Body of pancreas (tissue), 4 donors: ENCODE results near the gene VPS50.

Experiments
- POLR2A ChIP-seq, 3 donors: fragments of 450-650 bp; IDR thresholded peaks; one replicate each; pipeline ENCODE4 v1.6.1; 2016; ENCODE audit warnings: antibody characterized with exemption in 3 of 3, mild to moderate bottlenecking in 2 of 3
- TF ChIP-seq, protein P1 (sequence below), 7 experiments: fragments of 450-650 bp in 4 of 7; fragments of 200-600 bp in 3 of 7; sonication (generic) in 3 of 7; IDR thresholded peaks; one replicate each; pipeline ENCODE4 v1.5.1; 2016 to 2019; ENCODE audit warnings: antibody characterized with exemption in 7 of 7

GRCh38 chr7:93185303-93186027, 46.7 kb upstream of the VPS50 start:
- TF ChIP-seq, protein P1, sequence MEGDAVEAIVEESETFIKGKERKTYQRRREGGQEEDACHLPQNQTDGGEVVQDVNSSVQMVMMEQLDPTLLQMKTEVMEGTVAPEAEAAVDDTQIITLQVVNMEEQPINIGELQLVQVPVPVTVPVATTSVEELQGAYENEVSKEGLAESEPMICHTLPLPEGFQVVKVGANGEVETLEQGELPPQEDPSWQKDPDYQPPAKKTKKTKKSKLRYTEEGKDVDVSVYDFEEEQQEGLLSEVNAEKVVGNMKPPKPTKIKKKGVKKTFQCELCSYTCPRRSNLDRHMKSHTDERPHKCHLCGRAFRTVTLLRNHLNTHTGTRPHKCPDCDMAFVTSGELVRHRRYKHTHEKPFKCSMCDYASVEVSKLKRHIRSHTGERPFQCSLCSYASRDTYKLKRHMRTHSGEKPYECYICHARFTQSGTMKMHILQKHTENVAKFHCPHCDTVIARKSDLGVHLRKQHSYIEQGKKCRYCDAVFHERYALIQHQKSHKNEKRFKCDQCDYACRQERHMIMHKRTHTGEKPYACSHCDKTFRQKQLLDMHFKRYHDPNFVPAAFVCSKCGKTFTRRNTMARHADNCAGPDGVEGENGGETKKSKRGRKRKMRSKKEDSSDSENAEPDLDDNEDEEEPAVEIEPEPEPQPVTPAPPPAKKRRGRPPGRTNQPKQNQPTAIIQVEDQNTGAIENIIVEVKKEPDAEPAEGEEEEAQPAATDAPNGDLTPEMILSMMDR (IDR thresholded peaks at IDR 0.05), result no peak
- TF ChIP-seq POLR2A (IDR thresholded peaks at IDR 0.05), result no peak
